ENCODE data around the gene OTUB1. TPM values are rescaled to one million over a fixed set of nuclear protein-coding genes. Genes with fewer than 3 reads are reported as not detected.

OTUB1 gene, protein sequence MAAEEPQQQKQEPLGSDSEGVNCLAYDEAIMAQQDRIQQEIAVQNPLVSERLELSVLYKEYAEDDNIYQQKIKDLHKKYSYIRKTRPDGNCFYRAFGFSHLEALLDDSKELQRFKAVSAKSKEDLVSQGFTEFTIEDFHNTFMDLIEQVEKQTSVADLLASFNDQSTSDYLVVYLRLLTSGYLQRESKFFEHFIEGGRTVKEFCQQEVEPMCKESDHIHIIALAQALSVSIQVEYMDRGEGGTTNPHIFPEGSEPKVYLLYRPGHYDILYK
- 100 to 1,000 TPM in 1 of 5 donors, 10 to 100 TPM in 4; 33.6 to 161 (median 40.3) TPM for total RNA-seq
- polyA plus RNA-seq, result 10 to 100 TPM; 62.3 to 74.2 (median 64.8) TPM
- long read RNA-seq, donor 1, transcript OTUB1-209 (7 exons, 1,729 nt), result major isoform, 15 of 16 reads
- long read RNA-seq, donor 1, partial matches to known transcripts, result 0 of 16 reads
- long read RNA-seq, donor 1, other reads (novel, unspliced or antisense), result 0 of 16 reads
- long read RNA-seq, donor 2, transcript OTUB1-209 (7 exons, 1,729 nt), result major isoform, 53 of 57 reads
- long read RNA-seq, donor 2, partial matches to known transcripts, result 0 of 57 reads
- long read RNA-seq, donor 2, other reads (novel, unspliced or antisense), result 0 of 57 reads
- long read RNA-seq, donor 3, transcript OTUB1-209 (7 exons, 1,729 nt), result major isoform, 20 of 23 reads
- long read RNA-seq, donor 3, partial matches to known transcripts, result 0 of 23 reads
- long read RNA-seq, donor 3, other reads (novel, unspliced or antisense), result 0 of 23 reads
- long read RNA-seq, donor 4, partial matches to known transcripts, result 0 of 2 reads
- long read RNA-seq, donor 4, other reads (novel, unspliced or antisense), result 0 of 2 reads
- long read RNA-seq, donor 5, transcript OTUB1-209 (7 exons, 1,729 nt), result major isoform, 36 of 41 reads
- long read RNA-seq, donor 5, transcript OTUB1-201 (6 exons, 2,493 nt), result minor isoform, 5 of 41 reads
- long read RNA-seq, donor 5, partial matches to known transcripts, result 0 of 41 reads
- long read RNA-seq, donor 5, other reads (novel, unspliced or antisense), result 0 of 41 reads
- long read RNA-seq, donor 6, transcript OTUB1-201 (6 exons, 2,493 nt), result minor isoform, 10 of 87 reads
- long read RNA-seq, donor 6, transcript OTUB1-209 (7 exons, 1,729 nt), result major isoform, 76 of 87 reads
- long read RNA-seq, donor 6, partial matches to known transcripts, result 0 of 87 reads
- long read RNA-seq, donor 6, other reads (novel, unspliced or antisense), result 0 of 87 reads
- long read RNA-seq, donor 7, transcript OTUB1-209 (7 exons, 1,729 nt), result major isoform, 33 of 36 reads
- long read RNA-seq, donor 7, partial matches to known transcripts, result 0 of 36 reads
- long read RNA-seq, donor 7, other reads (novel, unspliced or antisense), result 0 of 36 reads
- long read RNA-seq, donor 8, transcript OTUB1-201 (6 exons, 2,493 nt), result minor isoform, 5 of 40 reads
- long read RNA-seq, donor 8, transcript OTUB1-209 (7 exons, 1,729 nt), result major isoform, 27 of 40 reads
- long read RNA-seq, donor 8, partial matches to known transcripts, result 0 of 40 reads
- long read RNA-seq, donor 8, other reads (novel, unspliced or antisense), result 8 of 40 reads
- long read RNA-seq, donor 9, transcript OTUB1-209 (7 exons, 1,729 nt), result major isoform, 28 of 30 reads
- long read RNA-seq, donor 9, partial matches to known transcripts, result 0 of 30 reads
- long read RNA-seq, donor 9, other reads (novel, unspliced or antisense), result 0 of 30 reads
- long read RNA-seq, donor 10, transcript OTUB1-209 (7 exons, 1,729 nt), result major isoform, 8 of 13 reads
- long read RNA-seq, donor 10, transcript OTUB1-201 (6 exons, 2,493 nt), result minor isoform, 5 of 13 reads
- long read RNA-seq, donor 10, partial matches to known transcripts, result 0 of 13 reads
- long read RNA-seq, donor 10, other reads (novel, unspliced or antisense), result 0 of 13 reads

DNA sequence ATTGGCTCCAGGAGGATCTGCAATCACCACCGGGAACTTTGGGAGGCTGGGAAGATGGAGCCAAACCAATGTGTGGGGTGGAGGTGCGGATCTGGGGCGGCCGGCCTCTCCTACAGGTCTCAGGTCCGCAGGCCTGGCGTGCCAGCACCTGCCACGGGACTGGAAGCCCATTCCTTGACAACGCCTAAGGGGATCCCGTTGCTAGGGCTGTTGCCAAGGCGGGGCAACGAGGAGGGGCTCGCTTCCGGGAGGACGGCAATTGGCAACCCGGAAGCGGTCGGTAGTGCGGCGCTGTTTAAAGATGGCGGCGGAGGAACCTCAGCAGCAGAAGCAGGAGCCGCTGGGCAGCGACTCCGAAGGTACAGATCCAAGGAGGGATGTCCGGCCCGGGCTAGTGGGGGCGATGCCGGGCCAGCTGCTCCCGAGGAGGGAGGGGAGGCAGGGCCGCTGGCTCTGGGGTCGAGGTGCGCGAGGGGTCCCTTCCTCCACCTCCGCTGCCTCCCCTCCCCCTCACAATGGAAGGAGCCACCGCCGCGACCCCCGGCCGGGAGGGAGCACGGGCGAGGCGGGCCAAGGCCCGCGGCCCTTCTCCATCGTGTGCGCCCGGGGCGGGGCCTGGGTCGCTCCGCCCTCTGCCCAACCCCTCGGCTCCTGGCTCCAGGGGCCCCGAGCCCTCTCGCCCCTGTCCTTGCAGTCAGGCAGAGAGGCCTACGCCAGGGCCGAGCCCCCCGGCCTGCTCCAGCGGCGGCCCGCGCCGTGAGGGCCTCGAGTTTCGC lies at the start of gene OTUB1:
TSS of gene OTUB1 (plus strand) at position 283 of the 776 bp plus-strand sequence. CDS start at position 302, 19 bp downstream.
- no peaks in the 10 kb centered on the region for H3K9me3 ChIP-seq
- peak within 1 kb of the TSS; percentile 96 to 99 (median 98) for H3K4me3 ChIP-seq
- peak; percentile 93 to 97 for DNase-seq
- peaks cover 17 to 29% (median 26%) of the 10 kb centered on the region in 4 donors for H3K4me1 ChIP-seq
- TF ChIP-seq, protein P1, sequence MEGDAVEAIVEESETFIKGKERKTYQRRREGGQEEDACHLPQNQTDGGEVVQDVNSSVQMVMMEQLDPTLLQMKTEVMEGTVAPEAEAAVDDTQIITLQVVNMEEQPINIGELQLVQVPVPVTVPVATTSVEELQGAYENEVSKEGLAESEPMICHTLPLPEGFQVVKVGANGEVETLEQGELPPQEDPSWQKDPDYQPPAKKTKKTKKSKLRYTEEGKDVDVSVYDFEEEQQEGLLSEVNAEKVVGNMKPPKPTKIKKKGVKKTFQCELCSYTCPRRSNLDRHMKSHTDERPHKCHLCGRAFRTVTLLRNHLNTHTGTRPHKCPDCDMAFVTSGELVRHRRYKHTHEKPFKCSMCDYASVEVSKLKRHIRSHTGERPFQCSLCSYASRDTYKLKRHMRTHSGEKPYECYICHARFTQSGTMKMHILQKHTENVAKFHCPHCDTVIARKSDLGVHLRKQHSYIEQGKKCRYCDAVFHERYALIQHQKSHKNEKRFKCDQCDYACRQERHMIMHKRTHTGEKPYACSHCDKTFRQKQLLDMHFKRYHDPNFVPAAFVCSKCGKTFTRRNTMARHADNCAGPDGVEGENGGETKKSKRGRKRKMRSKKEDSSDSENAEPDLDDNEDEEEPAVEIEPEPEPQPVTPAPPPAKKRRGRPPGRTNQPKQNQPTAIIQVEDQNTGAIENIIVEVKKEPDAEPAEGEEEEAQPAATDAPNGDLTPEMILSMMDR (IDR thresholded peaks at IDR 0.05), result peak in 1 of 7 experiments; percentile 5
- TF ChIP-seq POLR2A (IDR thresholded peaks at IDR 0.05), result no peak
- peak; percentile 65 to 90 (median 71) for TF ChIP-seq POLR2AphosphoS5 (IDR thresholded peaks at IDR 0.05)
- TF ChIP-seq EP300 (IDR thresholded peaks at IDR 0.05), result no peak
- 0 to 1% (median 1%) methylated on average over 11 to 63 of the region's 63 CpGs for WGBS, 5 donors
- peaks cover 9 to 35% (median 31%) of the 10 kb centered on the region in 4 donors for H3K36me3 ChIP-seq
- H3K27me3 ChIP-seq, result no peaks in the 10 kb centered on the region
- peak within 1 kb of the TSS; percentile 91 to 96 (median 91) for H3K27ac ChIP-seq
- intact Hi-C loops (cut with DNase I; ENCODE audit: low total_unique reads), result no loop called here

DNA sequence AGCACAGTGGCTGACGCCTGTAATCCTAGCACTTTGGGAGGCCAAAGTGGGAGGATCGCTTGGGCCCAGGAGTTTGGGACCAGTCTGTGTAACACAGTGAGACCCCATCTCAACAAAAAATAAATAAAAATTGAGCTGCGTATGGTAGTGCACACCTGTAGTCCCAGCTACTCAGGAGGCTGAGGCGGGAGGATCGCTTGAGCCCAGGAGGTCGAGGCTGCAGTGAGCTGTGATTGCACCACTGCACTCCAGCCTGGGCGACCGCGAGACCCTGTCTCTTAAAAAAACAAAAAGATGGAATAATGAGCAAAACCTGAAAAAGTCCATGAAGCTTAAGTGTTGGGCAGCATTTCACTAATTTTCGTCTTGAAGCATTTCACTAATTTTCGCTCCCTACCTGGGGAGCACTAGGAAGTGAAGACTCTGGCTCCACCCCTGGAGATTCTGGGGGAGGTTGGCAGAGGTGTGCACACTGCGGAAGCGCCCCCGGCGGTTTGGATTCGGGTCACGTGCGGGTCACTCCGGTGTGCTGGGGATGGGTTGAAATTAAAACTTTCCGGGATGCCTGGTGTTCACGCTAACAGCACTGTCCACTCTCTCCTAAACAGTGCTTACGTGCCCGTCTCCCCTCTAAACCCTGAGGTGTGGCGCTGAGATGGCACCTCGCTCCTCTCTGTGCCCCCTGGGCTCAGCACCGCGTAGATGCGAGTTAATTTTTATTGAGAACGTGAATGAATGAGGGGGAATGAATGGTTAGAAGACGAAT lies 48.3 kb upstream of the OTUB1 start:
- Histone ChIP-seq H3K27me3 (no peaks in the 10 kb centered on the region), H3K4me1 (peaks cover 6 to 38% (median 23%) of the 10 kb centered on the region in 4 donors), H3K36me3 (peaks cover 0 to 11% (median 0%) of the 10 kb centered on the region in 4 donors), H3K9me3 (no peaks in the 10 kb centered on the region), H3K4me3 (peak overlapping the region; percentile 70 to 91 (median 78)), H3K27ac (peak overlapping the region; percentile 76 to 84 (median 79))
- intact Hi-C loops (cut with DNase I; ENCODE audit: low total_unique reads), result no loop called here
- TF ChIP-seq POLR2AphosphoS5 (IDR thresholded peaks at IDR 0.05) (no peak), EP300 (IDR thresholded peaks at IDR 0.05) (no peak), POLR2A (IDR thresholded peaks at IDR 0.05) (no peak)
- TF ChIP-seq, protein P1 (IDR thresholded peaks at IDR 0.05), result no peak
- WGBS, 5 donors, result 20 to 33% (median 23%) methylated on average over 23 to 30 of the region's 30 CpGs
- peak in 1 of 2 donors; percentile 46 for DNase-seq
